Hepatic stellate cell (primary cell): ENCODE measurements around the gene YIPF6.
"Not testable (repeated sequence)": the region's sequence is repeated elsewhere in the genome, so short reads cannot be mapped to it uniquely, and the experiment has no call there.

Experiments
- DNase-seq: peaks from one replicate; pipeline ENCODE4 v3.0.0; 2011; ENCODE audit warnings: low spot score

YIPF6 gene

DNA sequence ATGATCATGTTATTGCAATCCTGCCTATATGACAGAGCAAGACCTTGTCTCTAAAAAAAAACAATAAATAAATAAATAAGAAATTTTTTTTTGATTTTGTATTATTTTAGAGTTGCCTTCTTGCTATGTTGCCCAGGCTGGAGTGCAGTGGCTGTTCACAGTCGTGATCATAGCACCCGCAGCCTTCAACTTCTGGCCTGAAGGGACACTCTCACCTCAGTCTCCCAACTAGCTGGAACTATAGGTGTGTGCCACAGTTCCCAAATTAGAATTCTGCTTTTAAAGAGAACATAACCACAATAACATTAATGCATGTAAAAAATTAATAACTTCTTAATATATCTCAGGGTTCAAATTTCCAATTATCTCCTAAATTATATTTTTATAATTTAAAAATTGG is 7.8 kb downstream of the YIPF6 start:
- no peak for DNase-seq

DNA sequence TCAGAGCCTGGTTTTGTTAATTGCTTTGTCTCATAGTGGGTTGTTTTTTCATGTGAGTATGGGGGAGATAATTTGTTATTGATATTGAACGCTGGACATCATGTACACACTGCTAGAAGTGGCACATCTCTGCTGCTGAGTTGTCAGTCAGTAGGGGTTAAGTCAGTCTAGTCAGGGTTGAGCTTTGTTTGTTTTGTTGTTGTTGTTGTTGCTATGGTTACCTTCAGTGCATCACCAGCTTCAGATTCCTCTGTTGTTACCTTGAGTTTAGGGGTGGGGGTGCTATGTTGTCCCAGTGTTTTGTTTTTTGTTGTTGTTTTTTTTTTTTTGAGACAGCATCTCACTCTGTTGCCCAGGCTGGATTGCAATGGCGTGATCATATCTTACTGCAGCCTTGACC is 9.9 kb downstream of the YIPF6 start:
- no peak for DNase-seq

DNA sequence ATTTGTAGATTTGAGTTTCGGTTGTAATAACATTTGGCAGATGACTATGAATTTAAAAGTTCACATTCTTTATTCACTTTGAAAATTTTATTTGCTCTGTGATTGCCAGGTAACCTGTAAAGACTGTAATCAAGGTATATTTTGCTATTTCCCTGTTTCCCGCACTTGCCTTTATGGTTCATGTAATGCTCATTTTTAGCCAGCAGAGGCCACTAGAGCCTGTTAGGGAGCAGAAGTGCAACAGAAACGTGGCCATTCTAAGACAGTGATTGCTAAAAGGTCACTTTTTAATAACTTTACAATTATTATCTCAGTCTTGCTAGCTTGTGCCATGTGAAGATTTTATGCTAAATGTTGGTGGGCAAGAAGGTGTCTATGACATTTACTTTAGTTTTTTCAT is 12.4 kb downstream of the YIPF6 start:
- peak; percentile 32 for DNase-seq

- DNase-seq: not testable (repeated sequence)
Measured at GRCh38 chrX:68524680-68525079, 25.8 kb downstream of the YIPF6 start.

DNA sequence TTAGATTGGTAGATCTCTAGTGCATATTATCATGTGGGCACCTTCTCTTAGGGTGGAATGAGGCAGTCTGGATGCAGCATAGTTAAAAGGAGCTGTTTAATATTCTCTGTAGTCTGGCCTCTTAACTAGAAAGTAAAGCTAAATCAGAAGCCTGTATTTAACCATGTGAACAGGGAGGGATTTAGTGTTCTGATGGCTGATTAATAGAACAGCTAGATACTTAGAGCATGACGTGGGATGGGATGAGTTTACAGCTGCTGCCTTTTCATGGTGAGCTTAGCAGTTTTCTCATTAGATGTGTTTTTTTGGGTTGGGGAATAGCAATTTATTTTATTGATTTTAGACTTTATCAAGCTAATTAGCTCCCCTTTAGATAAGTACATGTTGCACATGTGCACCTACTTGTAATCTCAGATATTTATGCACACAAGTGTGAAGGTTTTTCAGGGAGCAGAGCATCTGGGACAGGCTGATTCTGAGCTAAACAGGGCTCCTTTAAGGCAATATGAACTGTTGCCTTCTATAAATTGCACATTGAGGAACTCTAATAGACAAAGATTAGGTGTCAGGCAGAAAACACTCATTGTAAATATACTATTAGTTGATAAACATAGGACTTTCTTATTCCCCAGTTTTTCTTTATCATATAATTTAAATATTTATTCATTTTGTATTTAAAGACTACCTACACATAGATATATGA is 34.1 kb downstream of the YIPF6 start:
- DNase-seq: no peak

DNA sequence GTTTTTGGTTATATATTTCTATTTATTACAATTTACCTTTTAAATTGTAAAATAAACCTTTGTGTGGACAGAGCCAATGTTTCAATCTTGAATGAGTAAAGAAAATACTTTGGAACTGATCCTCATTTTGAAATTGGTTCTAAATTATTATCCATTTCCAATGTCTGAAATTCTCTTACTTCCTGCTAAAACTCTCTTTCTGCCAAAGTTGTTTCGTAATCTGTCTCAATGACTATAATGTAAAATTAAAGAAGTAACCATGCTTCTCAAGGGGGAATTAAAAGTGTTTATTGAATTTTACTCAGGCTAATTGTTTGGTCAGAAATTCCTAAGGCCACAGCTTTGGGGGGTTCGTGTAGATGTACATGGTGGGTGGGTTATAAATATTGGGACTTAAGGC is 34.8 kb downstream of the YIPF6 start:
- DNase-seq: no peak

DNA sequence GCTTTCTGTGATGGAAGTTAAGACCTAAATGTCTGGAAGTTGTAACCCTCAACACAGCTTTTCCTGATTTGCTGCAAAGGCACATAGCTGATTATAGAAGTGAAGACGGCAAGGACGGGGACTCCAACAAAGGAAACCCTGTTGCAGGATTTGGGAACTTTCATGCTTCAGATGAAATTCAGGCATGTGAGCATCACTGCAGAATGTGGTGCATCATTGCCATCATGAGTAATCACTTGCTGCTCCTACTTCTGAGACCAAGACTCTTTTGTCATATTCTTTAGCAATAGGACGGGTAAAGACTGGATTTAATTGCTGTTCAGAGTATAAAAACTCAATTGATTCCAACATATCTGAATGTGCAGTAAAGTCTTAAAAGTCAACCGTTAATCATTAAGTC is 35.8 kb downstream of the YIPF6 start:
- no peak for DNase-seq

DNA sequence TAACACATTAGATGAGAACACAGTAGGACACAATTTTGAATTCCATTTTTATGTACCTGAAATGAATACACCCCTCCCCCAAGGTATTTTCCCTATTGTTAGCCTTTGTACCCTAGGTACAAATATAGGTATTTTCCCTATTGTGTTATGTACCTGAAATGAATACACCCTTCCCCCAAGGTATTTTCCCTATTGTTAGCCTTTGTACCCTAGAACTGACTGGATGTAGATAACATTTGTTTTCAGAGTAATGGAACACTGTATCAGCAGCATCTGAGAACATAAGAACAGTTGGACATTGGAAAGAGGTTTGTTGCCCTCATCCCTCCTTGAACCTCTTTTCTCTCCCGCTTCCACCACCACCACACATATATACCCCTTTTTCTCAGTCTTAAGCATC is 37.6 kb downstream of the YIPF6 start:
- no peak for DNase-seq

- no peak for DNase-seq
Measured at GRCh38 chrX:68536884-68537283, 38.0 kb downstream of the YIPF6 start.

DNA sequence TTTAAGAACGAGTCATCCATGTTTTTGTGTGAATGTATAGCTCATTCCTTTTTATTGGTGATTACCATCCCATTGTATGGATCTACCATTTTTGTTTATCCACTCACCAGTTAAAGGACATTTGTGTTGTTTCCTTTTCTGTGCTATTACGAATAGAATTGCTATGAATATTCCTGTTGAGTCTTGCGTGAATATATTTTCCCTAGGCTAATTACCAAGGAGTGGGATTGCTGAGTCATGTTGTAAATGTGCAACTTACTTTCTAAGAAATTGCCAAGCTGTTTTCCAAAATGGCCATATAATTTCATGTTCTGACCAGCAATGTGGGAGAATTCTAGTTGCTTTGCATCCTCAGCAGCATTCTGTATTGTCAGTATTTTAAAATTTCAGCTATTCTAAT is 51.3 kb downstream of the YIPF6 start:
- DNase-seq: no peak

DNA sequence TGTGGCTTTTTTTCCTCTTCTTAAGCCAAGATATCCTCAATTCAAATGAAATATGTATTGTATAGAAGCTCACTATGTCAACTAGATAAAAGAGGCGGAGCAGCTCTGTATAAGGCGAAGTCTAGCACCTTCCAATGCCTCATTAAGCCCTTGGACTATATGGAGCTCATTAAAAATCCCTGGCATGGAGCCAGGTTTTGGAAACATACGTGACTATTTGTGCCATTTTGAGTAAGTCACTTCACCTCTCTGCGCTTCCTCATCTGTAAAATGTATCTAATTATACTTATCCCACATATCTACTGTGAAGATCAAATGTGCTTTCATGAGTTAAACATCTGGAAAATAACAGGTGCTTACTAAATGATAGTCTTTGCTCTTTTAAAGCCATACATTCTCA is 57.2 kb downstream of the YIPF6 start:
- DNase-seq: no peak

GRCh38 chrX:68557126-68557525 is 58.3 kb downstream of the YIPF6 start:
- DNase-seq: not testable (repeated sequence)

DNA sequence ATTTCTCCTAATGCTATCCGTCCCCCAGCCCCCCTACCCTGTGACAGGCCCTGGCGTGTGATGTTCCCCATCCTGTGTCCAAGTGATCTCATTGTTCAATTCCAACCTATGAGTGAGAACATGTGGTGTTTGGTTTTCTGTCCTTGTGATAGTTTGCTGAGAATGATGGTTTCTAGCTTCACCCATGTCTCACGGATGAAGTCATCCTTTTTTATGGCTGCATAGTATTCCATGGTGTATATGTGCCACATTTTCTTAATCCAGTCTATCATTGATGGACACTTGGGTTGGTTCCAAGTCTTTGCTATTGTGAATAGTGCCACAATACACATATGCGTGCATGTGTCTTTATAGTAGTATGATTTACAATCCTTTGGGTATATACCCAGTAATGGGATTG is 61.1 kb downstream of the YIPF6 start:
- DNase-seq: not testable (repeated sequence)

GRCh38 chrX:68568136-68568535 is 69.3 kb downstream of the YIPF6 start:
- DNase-seq: no peak

DNA sequence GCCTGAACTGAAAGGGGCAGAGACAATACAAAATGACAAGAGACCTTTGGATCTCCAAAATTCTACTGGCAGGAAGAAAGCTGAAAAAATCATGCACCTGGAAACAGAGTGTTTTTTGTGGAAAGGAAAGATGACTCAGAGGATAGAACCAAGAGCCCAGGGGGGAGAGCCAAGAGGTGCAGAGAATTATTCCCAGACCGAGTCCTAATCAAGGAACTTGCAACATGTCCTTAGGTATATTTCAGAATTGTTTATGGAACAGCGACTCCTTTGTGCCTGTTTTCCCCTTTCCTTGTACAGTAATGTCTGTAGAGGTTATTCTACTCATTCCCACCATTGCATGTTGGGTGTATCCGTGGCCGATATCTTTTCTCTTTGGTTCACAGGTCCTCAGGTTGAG is 71.7 kb downstream of the YIPF6 start:
- no peak for DNase-seq

DNA sequence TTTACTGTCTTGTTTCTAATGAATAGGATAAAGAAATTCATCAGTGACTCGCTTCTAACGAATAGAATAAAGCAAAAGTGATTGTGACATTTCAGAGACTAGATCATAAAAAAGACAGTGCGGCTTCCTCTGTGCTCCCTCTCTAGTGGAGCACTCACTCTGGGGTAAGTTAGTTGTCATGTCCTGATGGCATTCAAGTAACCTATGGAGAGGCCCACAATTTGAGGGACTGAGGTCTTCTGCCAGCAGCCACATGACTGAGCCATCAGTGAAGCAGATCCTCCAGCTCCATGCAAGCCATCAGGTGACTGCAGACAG is 72.4 kb downstream of the YIPF6 start:
- DNase-seq: no peak

DNA sequence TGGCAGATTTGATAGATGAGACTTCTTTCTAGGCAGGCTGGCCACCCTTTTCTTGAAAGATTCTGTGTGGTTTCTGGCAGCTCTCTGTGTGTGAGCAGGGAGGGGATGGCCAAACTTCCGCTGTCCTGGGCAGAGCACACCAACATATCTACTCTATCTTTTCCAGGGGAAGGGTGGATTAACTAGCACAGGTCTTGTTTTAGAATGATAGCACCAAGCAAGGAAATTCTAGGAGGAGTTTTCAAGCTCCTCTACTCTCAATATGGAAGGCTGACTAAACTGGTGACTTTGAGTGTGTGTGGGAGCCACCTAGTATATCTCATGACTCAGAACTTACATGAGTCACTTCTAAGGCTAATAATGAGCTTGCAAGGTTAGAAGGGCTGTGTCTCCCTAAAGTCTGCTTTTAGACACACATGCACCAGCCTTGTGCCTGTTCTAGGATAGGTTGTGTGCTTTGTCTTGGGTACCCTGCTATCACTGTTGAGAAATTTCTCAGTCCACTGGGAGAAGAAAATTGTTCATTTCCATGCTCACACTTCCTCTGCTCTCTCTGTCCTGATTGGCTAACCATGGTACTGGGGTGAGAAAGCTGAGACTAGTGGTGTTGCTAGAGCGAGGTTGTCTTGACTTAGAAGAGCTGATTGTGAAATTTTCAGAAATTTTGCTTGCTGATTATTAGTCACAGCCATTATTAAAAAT is 72.9 kb downstream of the YIPF6 start:
- peak; percentile 22 for DNase-seq

DNA sequence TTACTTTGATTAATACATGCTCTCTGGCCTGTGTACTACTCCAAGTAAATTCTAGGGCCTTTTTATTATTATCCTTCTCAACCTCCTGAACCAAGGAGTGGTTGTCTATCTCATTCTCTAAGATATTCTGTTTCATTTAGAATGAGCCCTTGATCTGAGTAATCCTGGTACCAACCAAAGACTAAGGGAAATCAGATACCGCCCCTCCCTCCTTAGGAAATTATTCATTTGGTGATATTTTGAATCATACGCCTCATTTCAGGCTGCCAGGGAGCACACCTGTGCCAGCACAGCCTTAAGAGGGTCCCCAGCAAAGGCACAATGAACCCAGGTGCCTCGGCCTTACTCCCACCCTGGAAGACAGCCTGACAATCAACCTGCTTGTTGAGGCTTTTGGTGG is 75.4 kb downstream of the YIPF6 start:
- DNase-seq: no peak

GRCh38 chrX:68579810-68580209 is 81.0 kb downstream of the YIPF6 start:
- DNase-seq: no peak

- DNase-seq: no peak
Measured at GRCh38 chrX:68584221-68584620, 85.4 kb downstream of the YIPF6 start.
